DMS 273 (cell line): ENCODE measurements around the gene RNASEH2A.

Experiments
- DNase-seq: peaks from one replicate; lab custom pipeline; 2025; ENCODE audit not compliant: unreplicated experiment; lab: John Stamatoyannopoulos, UW

RNASEH2A gene

GRCh38 chr19:12806242-12807081 is at the start of gene RNASEH2A:
RNASEH2A (plus strand) TSS chr19:12806584; CDS start chr19:12806674, 90 bp downstream.
- DNase-seq, result peak; percentile 97

- peak; percentile 91 for DNase-seq
Measured at GRCh38 chr19:12757544-12758274, 48.7 kb upstream of the RNASEH2A start.

- no peak for DNase-seq
Measured at GRCh38 chr19:12759686-12760085, 46.7 kb upstream of the RNASEH2A start.

GRCh38 chr19:12763100-12763499 is 43.3 kb upstream of the RNASEH2A start:
- DNase-seq, result no peak

GRCh38 chr19:12764698-12765097 is 41.7 kb upstream of the RNASEH2A start:
- DNase-seq, result no peak

GRCh38 chr19:12766051-12766521 is 40.3 kb upstream of the RNASEH2A start:
- DNase-seq, result peak; percentile 79

- DNase-seq, result no peak
Measured at GRCh38 chr19:12767150-12767549, 39.2 kb upstream of the RNASEH2A start.

GRCh38 chr19:12767666-12768065 is 38.7 kb upstream of the RNASEH2A start:
- no peak for DNase-seq

- DNase-seq, result no peak
Measured at GRCh38 chr19:12769689-12770088, 36.7 kb upstream of the RNASEH2A start.

GRCh38 chr19:12770922-12771321 is 35.5 kb upstream of the RNASEH2A start:
- DNase-seq, result no peak

- DNase-seq, result no peak
Measured at GRCh38 chr19:12772323-12772722, 34.1 kb upstream of the RNASEH2A start.

- DNase-seq, result peak; percentile 47
Measured at GRCh38 chr19:12773571-12773970, 32.8 kb upstream of the RNASEH2A start.

GRCh38 chr19:12774588-12775555 is 31.5 kb upstream of the RNASEH2A start, which contains the start of gene HOOK2:
HOOK2 (minus strand) TSS chr19:12775552; CDS start chr19:12775449, 103 bp downstream.
- no peak for DNase-seq

- peak; percentile 96 for DNase-seq
Measured at GRCh38 chr19:12777217-12778016, 29.0 kb upstream of the RNASEH2A start.

- peak; percentile 92 for DNase-seq
Measured at GRCh38 chr19:12778017-12778904, 28.1 kb upstream of the RNASEH2A start.

- DNase-seq, result no peak
Measured at GRCh38 chr19:12778905-12779161, 27.6 kb upstream of the RNASEH2A start.

- DNase-seq, result peak; percentile 81
Measured at GRCh38 chr19:12779162-12779993, 27.0 kb upstream of the RNASEH2A start.

- no peak for DNase-seq
Measured at GRCh38 chr19:12782174-12782423, 24.3 kb upstream of the RNASEH2A start.
